NCI-H187 treated with DMSO at 0.1 percent for 48 hours (cell line): ENCODE data around the gene TIE1.

ENCODE experiments used
- DNase-seq: peaks from one replicate; lab custom pipeline; 2025; lab: John Stamatoyannopoulos, UW

TIE1 gene

GRCh38 chr1:43339584-43340232 is 38.9 kb downstream of the TIE1 start:
- DNase-seq: no peak

DNA sequence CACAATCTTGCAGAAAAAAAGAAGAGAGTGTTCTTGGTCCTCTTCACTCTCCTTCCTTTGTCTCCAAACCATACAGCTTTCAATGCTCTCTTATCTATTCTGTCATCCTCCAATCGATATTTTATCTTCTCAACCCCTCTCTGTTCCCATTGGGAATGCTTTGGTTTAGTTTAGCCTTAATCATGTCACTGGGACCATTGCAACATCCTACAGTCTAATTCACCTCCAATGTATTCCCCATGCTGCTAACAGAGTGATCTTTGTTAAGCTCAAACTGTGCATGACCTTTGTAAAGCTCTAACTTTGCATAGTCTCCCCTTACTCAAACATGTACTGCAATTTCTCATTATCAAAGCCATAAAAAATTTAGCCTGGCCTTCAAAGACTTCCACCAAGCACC is 39.8 kb downstream of the TIE1 start:
- no peak for DNase-seq

DNA sequence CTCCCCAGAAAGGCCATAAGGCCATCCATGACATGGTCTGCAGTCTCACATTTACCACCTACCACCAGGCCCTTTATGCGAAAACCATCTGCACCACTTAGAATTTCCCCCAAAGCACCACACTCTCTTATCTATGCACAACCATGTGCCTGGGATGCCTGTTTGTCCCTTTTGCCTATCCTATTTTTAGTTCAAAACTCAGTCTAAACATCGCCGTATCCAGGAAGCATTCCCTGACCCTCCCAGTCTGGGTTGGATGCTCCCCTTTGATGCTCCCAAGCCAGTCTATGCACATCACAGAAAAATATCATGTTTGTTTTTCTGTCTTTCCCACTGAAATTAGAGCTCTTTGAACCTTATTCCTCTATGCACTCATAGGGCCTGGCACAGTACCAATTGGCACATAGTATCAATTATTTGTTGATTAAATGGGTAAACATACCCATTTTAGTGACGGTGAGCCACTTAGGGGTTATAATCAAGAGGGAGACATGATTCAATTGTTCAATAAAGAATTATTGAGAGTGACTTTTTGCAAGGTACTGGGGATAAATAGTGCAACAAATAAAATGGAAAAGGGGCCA is 43.6 kb downstream of the TIE1 start:
- DNase-seq: no peak

DNA sequence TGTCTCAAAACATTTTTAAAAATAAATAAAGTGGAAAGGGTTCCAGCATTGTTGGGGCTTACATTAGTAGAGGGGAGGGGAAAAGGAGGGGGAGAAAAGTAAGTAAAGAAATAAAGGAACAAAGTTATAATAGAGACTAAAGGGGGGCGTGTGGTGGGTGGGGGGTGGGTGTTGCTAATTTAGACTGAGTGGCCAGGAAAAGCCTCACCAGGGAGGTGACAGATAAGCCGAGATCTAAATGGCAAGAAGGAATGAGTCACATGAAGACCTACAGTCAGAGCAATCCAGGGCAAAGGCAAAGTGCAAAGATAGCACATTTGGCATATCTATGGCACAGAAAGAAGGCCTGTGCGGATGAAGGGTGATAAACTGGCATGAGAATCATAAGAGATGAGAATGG is 44.3 kb downstream of the TIE1 start:
- DNase-seq: no peak

- no peak for DNase-seq
Measured at GRCh38 chr1:43346636-43347035, 45.9 kb downstream of the TIE1 start.

- DNase-seq: no peak
Measured at GRCh38 chr1:43348343-43348808, 47.6 kb downstream of the TIE1 start.

DNA sequence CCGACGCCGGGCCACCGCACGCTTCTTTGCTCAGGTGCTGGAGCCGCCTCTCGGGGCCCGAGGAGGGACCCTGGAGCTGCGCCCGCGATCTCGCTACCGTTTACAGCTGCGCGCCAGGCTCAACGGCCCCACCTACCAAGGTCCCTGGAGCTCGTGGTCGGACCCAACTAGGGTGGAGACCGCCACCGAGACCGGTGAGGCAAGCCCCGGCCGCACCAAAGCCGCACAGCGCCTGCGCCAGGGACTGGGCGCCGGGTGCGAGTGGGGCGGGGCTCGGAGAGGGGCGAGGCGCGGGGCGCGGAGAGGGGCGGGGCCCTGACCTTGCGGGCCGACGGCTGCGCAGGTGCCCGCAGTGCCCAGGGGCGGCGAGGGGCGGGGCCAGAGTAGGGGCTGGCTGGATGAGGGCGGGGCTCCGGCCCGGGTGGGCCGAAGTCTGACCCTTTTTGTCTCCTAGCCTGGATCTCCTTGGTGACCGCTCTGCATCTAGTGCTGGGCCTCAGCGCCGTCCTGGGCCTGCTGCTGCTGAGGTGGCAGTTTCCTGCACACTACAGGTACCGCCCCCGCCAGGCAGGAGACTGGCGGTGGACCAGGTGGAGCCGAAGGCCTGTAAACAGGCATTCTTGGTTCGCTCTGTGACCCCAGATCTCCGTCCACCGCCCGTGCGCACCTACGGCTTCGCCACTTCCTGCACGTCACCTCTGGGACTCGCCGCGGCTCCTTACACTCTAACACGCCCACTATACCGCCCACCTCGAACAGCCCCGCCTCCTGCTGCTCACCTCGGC is 48.2 kb downstream of the TIE1 start:
- peak; percentile 23 for DNase-seq

GRCh38 chr1:43349594-43350306 is 49.0 kb downstream of the TIE1 start:
- DNase-seq: no peak

GRCh38 chr1:43350976-43351375 is 50.2 kb downstream of the TIE1 start:
- DNase-seq: no peak

DNA sequence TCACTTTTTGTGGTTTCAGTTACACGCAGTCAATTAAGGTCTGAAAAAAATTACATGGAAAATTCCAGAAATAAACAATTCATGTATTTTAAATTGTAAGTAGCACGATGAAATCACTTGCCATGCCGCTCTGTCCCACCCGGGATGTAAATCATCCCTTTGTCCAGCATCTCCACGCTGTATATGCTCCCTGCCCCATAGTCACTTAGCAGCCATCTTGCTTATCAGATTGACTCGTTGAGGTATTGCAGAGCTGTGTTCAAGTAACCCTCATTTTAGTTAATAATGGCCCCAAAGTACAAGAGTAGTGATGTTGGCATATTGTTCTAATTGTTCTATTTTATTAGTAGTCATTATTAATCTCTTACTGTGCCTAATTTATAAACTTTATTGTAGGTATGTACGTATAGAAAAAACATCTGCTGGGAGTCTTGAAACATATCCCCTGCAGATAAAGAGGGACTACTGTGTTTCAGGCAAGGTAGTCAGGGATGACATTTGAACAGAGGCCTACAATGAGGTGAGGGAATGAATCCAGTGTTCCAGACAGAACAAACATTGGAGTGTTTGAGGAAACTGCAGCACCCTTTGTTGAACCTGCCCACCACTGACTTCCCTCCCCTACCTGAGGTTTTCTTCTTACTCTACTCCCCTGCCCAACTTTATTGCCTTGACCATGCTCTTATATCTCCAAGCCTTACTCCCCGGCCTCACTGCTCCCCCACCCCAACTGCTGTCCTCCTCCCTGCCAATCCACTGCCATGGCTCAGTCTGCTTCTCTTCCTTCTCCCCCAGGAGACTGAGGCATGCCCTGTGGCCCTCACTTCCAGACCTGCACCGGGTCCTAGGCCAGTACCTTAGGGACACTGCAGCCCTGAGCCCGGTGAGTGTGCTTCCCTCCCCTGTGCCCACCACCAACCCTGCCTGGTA is 50.9 kb downstream of the TIE1 start:
- no peak for DNase-seq

- no peak for DNase-seq
Measured at GRCh38 chr1:43352351-43352705, 51.5 kb downstream of the TIE1 start.

GRCh38 chr1:43352881-43353280 is 52.1 kb downstream of the TIE1 start:
- no peak for DNase-seq

- DNase-seq: no peak
Measured at GRCh38 chr1:43354471-43354870, 53.7 kb downstream of the TIE1 start.

GRCh38 chr1:43354936-43355335 is 54.2 kb downstream of the TIE1 start:
- DNase-seq: no peak

DNA sequence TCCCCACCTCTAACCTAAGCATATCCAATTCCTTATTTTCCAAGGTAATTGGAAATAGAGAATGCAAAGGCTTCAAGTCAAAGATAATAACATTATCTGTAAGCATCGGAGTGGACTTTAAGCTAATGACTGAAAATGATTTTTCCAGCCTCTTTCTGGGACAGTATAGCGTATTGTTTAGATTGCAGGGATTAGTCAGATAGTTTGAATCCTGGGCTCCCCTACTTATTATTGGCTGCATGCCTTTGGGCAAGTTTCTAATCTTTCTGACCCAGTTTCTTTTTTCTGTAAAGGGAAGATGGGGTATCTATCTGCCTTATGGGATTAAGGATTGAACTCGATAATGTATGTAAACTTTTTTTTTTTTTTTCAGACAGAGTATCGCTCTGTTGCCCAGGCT is 56.5 kb downstream of the TIE1 start:
- DNase-seq: no peak

- DNase-seq: no peak
Measured at GRCh38 chr1:43358121-43358745, 57.5 kb downstream of the TIE1 start.

DNA sequence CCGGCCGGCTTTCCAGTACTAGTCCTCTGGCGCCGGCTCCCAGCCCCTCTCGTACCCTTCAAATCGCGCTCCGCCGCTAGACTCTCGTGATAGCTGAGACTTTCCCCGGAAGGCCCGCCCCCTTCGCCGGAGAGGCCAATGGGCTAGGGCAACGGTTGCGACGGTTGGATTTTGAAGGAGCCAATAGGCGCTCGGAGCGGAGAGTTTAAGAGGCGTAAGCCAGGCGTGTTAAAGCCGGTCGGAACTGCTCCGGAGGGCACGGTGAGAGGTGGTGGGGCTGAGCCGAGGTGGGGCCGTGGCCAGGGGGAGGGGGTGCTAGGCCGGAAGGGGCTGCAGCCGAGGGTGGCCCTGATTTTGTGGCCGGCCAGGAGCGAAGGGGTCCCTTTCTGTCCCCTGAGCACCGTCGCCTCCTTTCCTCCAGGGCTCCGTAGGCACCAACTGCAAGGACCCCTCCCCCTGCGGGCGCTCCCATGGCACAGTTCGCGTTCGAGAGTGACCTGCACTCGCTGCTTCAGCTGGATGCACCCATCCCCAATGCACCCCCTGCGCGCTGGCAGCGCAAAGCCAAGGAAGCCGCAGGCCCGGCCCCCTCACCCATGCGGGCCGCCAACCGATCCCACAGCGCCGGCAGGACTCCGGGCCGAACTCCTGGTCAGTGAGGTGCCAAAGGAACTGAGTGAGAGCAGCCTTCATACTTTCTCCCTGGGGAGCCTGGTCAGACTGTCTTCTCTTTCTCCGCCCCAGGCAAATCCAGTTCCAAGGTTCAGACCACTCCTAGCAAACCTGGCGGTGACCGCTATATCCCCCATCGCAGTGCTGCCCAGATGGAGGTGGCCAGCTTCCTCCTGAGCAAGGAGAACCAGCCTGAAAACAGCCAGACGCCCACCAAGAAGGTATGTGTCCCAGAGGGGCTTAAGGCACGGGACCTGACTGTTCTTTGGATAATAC is 58.2 kb downstream of the TIE1 start, which contains the start of gene CDC20:
TSS of gene CDC20 (plus strand) at position 236 of the 948 bp plus-strand sequence. CDS start at position 471, 235 bp downstream.
- DNase-seq: peak; percentile 88

DNA sequence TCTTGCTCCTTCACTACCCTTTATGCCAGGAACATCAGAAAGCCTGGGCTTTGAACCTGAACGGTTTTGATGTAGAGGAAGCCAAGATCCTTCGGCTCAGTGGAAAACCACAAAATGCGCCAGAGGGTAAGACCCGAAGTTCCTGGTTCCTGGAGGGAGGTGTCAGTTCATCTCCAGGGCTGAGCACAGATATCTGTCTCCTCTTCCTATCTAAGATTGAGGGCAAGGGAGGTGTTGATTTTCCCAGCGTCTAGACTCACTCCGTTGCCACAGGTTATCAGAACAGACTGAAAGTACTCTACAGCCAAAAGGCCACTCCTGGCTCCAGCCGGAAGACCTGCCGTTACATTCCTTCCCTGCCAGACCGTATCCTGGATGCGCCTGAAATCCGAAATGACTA is 58.9 kb downstream of the TIE1 start:
- no peak for DNase-seq

- DNase-seq: no peak
Measured at GRCh38 chr1:43360616-43361015, 59.8 kb downstream of the TIE1 start.
